Keratinocyte (primary cell): ENCODE results near the gene HOXC6.

Experiments
- EZH2 ChIP-seq: IDR thresholded peaks from one replicate; pipeline ENCODE4 v1.6.1; 2012; ENCODE audit warnings: inconsistent platforms, mild to moderate bottlenecking, low read length, moderate library complexity
- TF ChIP-seq, protein P1 (sequence below), 3 experiments: IDR thresholded peaks in 1 of 3; conservative IDR thresholded peaks in 1 of 3; optimal IDR thresholded peaks in 1 of 3; 2 replicates in 2 of 3; 3 replicates in 1 of 3; pipeline versions ENCODE3 to v1.5.1; 2011; ENCODE audit warnings: low read length in 3 of 3, mild to moderate bottlenecking in 3 of 3, moderate library complexity in 2 of 3, control low read depth in 1 of 3, inconsistent platforms in 1 of 3; ENCODE audit not compliant: insufficient read depth in 2 of 3; ENCODE audit errors: extremely low read depth in 1 of 3

DNA sequence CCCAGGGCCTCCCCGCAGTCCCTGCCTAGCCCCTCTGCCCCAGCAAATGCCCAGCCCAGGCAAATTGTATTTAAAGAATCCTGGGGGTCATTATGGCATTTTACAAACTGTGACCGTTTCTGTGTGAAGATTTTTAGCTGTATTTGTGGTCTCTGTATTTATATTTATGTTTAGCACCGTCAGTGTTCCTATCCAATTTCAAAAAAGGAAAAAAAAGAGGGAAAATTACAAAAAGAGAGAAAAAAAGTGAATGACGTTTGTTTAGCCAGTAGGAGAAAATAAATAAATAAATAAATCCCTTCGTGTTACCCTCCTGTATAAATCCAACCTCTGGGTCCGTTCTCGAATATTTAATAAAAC is 2.2 kb downstream of the HOXC6 start:
- TF ChIP-seq, protein P1, sequence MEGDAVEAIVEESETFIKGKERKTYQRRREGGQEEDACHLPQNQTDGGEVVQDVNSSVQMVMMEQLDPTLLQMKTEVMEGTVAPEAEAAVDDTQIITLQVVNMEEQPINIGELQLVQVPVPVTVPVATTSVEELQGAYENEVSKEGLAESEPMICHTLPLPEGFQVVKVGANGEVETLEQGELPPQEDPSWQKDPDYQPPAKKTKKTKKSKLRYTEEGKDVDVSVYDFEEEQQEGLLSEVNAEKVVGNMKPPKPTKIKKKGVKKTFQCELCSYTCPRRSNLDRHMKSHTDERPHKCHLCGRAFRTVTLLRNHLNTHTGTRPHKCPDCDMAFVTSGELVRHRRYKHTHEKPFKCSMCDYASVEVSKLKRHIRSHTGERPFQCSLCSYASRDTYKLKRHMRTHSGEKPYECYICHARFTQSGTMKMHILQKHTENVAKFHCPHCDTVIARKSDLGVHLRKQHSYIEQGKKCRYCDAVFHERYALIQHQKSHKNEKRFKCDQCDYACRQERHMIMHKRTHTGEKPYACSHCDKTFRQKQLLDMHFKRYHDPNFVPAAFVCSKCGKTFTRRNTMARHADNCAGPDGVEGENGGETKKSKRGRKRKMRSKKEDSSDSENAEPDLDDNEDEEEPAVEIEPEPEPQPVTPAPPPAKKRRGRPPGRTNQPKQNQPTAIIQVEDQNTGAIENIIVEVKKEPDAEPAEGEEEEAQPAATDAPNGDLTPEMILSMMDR (optimal IDR thresholded peaks at IDR 0.05 in 1 of 3, IDR thresholded peaks at IDR 0.05 in 1 of 3, conservative IDR thresholded peaks at IDR 0.05 in 1 of 3; ENCODE audit: extremely low read depth in 1 of 3, insufficient read depth in 2 of 3, low read length in 3 of 3): no peak
- no peak for TF ChIP-seq EZH2
